Muscle of arm (tissue), 14 donors: ENCODE measurements around the gene MRPL17. TPM values are rescaled to one million over a fixed set of nuclear protein-coding genes. Genes with fewer than 3 reads are reported as not detected.
"Not testable (repeated sequence)": the region's sequence is repeated elsewhere in the genome, so short reads cannot be mapped to it uniquely, and the experiment has no call there.

Source experiments
- DNase-seq: peaks from one replicate; pipeline ENCODE4 v3.0.0-alpha.2; 2013
- long read RNA-seq, 11 donors: transcript quantifications; one replicate each; lab custom pipeline, GENCODE V29; 2026
- polyA plus RNA-seq, 12 donors: library from polyadenylated mRNA; unstranded; fragments of 120-200 nt; gene quantifications; one replicate each; pipeline ENCODE4 v1.2.1, GENCODE V29; 2013; ENCODE audit not compliant: insufficient read length in 12 of 12

Gene MRPL17
- polyA plus RNA-seq: 10 to 100 TPM in 11 of 12 donors, not detected in 1; 53.7 to 70.9 (median 61.2) TPM
- long read RNA-seq, donor 1, transcript MRPL17-201 (3 exons, 1,969 nt): major isoform, 52 of 73 reads
- long read RNA-seq, donor 1, transcript MRPL17-202 (2 exons, 1,002 nt): minor isoform, 21 of 73 reads
- long read RNA-seq, donor 1, partial matches to known transcripts: 0 of 73 reads
- long read RNA-seq, donor 1, other reads (novel, unspliced or antisense): 0 of 73 reads
- long read RNA-seq, donor 2, transcript MRPL17-202 (2 exons, 1,002 nt): minor isoform, 6 of 40 reads
- long read RNA-seq, donor 2, transcript MRPL17-201 (3 exons, 1,969 nt): major isoform, 34 of 40 reads
- long read RNA-seq, donor 2, partial matches to known transcripts: 0 of 40 reads
- long read RNA-seq, donor 2, other reads (novel, unspliced or antisense): 0 of 40 reads
- long read RNA-seq, donor 3, transcript MRPL17-201 (3 exons, 1,969 nt): major isoform, 15 of 29 reads
- long read RNA-seq, donor 3, transcript MRPL17-202 (2 exons, 1,002 nt): minor isoform, 14 of 29 reads
- long read RNA-seq, donor 3, partial matches to known transcripts: 0 of 29 reads
- long read RNA-seq, donor 3, other reads (novel, unspliced or antisense): 0 of 29 reads
- long read RNA-seq, donor 4, transcript MRPL17-201 (3 exons, 1,969 nt): major isoform, 11 of 15 reads
- long read RNA-seq, donor 4, partial matches to known transcripts: 0 of 15 reads
- long read RNA-seq, donor 4, other reads (novel, unspliced or antisense): 0 of 15 reads
- long read RNA-seq, donor 5: 0 reads
- long read RNA-seq, donor 6, transcript MRPL17-201 (3 exons, 1,969 nt): major isoform, 21 of 37 reads
- long read RNA-seq, donor 6, transcript MRPL17-202 (2 exons, 1,002 nt): minor isoform, 16 of 37 reads
- long read RNA-seq, donor 6, partial matches to known transcripts: 0 of 37 reads
- long read RNA-seq, donor 6, other reads (novel, unspliced or antisense): 0 of 37 reads
- long read RNA-seq, donor 7, transcript MRPL17-201 (3 exons, 1,969 nt): major isoform, 14 of 20 reads
- long read RNA-seq, donor 7, transcript MRPL17-202 (2 exons, 1,002 nt): minor isoform, 6 of 20 reads
- long read RNA-seq, donor 7, partial matches to known transcripts: 0 of 20 reads
- long read RNA-seq, donor 7, other reads (novel, unspliced or antisense): 0 of 20 reads
- long read RNA-seq, donor 8, transcript MRPL17-202 (2 exons, 1,002 nt): minor isoform, 24 of 57 reads
- long read RNA-seq, donor 8, transcript MRPL17-201 (3 exons, 1,969 nt): major isoform, 33 of 57 reads
- long read RNA-seq, donor 8, partial matches to known transcripts: 0 of 57 reads
- long read RNA-seq, donor 8, other reads (novel, unspliced or antisense): 0 of 57 reads
- long read RNA-seq, donor 9, transcript MRPL17-202 (2 exons, 1,002 nt): minor isoform, 21 of 49 reads
- long read RNA-seq, donor 9, transcript MRPL17-201 (3 exons, 1,969 nt): major isoform, 28 of 49 reads
- long read RNA-seq, donor 9, partial matches to known transcripts: 0 of 49 reads
- long read RNA-seq, donor 9, other reads (novel, unspliced or antisense): 0 of 49 reads
- long read RNA-seq, donor 10, transcript MRPL17-201 (3 exons, 1,969 nt): major isoform, 30 of 59 reads
- long read RNA-seq, donor 10, transcript MRPL17-202 (2 exons, 1,002 nt): minor isoform, 28 of 59 reads
- long read RNA-seq, donor 10, partial matches to known transcripts: 0 of 59 reads
- long read RNA-seq, donor 10, other reads (novel, unspliced or antisense): 0 of 59 reads
- long read RNA-seq, donor 11, transcript MRPL17-201 (3 exons, 1,969 nt): major isoform, 44 of 68 reads
- long read RNA-seq, donor 11, transcript MRPL17-202 (2 exons, 1,002 nt): minor isoform, 24 of 68 reads
- long read RNA-seq, donor 11, partial matches to known transcripts: 0 of 68 reads
- long read RNA-seq, donor 11, other reads (novel, unspliced or antisense): 0 of 68 reads

DNA sequence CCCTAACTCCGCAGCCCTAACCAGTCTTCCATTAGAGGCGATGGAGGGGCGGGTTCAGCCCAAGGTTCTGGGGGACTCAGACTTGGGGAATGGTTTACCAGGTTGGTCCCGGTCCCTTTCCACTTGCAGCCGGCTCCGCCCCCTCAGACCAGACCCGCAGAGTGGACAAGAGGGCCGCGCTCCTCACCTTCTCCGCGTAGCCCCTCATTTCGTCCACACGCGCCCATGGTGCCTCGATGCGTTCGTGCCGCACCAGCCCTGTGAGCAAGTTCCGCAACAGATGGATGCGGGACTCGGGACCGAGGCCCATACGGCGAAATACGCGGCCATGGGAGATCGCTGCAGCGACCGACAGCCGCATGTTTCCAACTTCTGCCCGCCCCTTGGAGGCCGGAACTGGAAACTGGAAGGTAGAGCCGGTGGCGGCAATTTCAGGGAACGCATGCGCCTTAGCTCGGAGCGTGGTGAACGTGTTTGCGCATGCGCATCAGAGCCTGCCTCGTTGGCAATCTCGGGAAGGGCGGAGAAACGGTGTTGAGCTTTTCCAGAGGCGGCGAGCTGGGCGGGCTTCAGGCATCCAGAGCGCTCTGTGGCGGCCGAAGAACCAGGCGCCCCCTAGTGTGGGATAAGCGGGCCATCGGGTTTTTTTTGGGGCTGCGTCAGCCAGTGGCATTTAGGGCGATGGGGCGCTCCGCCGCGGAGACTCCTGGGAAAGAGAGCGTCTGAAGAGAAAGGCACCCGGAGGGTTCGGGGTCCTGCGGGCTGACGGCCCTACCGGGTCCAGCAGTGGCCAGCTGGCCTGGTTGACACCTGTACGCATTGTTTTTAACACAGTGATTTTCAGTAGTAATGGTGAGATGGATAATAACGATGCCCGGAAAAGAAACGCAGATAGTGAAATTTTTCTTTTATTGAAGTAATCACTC lies at the start of gene MRPL17:
Gene MRPL17 (minus strand): TSS at position 405 of the 926 bp plus-strand sequence. CDS start 44 bp downstream, at position 361.
- DNase-seq: peak; percentile 100

DNA sequence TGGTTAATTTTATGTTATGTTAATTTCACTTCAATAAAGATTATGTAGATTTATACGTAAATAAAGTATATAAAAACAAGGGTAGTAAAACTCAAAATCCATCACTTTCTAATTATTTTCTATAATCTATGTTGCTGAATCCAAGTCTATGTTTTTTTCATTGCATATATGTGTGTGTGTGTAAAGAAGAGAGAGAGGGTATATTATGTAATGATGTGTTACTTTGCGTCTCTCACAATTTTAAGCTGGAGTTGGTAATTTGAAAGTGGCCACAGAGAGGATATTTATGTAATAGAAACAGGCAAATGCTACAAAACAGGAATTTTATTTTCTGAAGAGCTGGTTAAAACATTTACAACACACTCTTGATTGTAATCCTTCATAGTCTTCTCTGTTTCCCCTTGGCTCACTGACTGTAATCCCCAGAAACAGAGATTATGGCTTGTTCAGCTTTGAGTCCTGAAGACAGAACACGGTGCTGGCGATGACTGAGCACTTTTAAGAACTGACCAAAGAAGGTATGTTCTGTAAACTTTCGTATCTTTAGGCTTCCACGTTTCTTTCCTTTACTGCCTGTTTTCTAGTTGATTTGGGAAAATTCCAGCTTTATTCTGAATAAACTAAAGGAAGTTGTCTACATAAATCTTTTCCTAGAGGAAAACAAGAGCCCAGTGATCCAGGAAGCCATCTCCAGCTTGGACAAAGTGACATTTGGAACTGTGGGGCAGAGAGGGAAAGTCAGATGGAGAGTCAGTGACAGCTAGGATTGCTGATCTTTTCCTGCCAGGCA lies 45.0 kb upstream of the MRPL17 start:
- DNase-seq: no peak

DNA sequence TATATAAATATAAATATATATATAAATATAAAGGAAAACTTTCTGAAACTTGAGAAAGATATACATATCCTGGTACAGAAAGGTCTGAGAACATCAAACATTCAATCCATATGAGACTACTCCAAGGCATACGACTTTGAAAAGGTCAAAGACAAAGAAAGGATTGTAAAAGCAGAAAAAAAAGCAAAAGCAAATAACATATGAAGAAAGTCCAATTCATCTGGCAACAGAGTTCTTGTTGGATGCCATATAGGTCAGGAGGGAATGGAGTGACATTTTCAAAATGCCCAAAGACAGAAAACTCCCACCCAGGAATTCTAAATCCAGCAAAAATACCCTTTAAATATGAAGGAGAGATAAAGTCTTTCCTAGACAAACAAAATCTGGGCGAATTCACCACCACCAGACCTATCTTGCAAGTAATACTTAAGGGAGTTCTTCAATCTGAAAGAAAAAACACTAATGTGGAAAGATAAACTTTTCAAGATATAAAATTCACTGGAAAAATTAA lies 42.3 kb upstream of the MRPL17 start:
- no peak for DNase-seq

DNA sequence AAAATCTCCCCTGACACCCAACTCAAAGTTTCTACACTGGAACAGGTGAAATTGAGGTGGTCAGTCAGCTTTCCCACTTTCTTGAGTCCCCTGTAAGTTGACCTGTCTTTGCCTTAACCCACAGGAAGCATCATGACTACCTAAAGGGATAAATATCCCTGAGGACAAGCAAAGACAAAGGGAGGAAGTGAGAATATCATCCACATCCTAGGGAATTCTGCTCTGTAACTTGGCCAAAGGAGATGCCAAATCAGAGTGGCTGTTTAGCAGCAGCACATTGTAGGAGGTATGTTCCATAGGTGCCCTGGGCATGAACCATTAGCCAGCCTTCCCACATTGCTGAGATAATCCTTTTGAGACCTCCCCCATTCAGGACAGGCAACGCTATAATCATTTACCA lies 40.9 kb upstream of the MRPL17 start:
- no peak for DNase-seq

DNA sequence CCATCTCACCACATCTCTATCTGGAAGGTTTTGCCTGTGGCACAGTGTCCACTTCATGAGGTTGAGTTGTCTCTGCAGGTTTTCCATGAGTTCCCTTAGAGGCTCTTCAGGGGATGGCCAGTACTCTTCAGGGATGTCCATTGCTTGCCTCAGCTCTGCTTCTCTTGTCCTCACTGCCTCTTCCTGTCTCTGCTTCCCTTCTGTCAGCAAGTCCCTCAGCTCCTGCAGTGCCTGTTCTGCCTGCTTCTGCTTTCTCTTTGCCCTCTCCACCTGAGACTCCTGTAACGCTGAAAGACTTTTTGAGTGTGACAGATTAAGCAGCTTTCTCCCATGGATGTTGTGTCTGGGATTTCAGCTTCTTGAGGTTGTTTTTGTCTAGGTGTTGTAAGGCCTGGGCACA lies 38.2 kb upstream of the MRPL17 start:
- DNase-seq: no peak

DNA sequence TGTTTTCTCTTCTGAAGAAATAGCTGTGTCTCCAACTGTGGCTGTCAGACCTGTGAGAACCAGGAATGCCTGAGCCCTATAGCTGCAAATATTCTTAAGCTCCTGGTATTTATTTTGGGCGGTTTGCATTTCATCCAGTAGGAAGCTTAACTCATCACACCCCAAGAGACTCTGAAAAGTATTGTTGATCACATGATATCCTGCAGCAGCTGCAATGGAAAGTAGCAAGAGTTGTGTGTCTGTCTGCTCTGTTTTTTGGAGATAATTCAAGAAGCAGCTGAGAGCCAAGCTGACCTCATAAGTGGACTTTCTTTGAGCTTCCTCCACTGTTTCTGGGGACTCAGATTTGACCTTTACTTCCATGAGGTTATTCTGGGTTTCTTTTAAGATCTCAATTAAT lies 36.4 kb upstream of the MRPL17 start:
- peak; percentile 65 for DNase-seq

DNA sequence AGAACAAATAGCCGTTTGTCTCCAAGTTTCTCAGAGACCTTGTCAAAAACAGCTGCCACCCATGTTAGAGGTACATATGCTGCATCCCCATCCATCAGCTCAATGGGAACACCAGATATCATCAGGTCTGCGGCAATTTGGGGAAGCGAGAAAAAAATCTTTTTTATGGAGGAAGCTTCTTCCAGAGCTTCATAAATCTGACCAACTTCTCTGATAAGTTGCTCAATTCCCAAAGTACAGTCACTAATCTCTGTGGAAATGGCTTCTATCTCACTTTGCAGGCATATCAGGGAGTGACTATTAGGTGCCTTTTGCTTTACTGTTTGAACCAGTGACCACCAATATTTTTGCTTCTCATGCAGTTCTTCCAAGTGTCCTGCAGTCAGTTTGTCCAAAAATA lies 34.3 kb upstream of the MRPL17 start:
- no peak for DNase-seq

DNA sequence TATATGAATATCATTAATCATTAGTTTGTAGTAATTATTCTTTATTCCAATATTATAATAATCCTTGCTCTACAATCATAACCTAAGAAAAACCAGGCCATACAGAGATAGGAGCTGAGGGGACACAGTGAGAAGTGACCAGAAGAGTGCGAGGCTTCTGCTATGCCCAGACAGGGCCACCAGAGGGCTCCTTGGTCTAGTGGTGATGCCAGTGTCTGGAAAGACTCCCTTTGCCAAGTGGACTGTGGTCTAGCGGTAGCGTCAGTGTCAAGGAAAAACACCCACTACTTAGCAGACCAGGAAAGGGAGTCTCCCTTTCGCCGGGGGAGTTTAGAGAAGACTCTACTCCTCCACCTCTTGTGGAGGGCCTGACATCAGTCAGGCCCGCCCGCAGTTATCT lies 28.4 kb upstream of the MRPL17 start:
- not testable (repeated sequence) for DNase-seq

DNA sequence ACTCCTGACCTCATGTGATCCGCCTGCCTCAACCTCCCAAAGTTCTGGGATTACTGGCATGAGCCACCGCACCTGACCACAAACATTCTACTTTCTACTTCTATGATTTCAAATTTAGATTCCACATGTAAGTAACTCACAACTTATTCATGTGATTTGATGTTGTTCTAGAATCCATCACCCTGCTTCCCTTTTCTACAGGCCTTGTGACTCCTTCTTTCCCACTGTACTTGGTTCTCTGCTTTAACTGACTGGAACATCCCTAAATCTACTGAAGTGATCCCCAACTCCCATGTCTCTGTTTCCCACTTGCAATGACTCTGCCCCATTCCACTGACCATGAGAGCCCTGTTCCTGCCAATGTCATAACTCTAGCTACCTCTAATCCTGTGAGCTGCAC lies 25.7 kb upstream of the MRPL17 start:
- DNase-seq: no peak

DNA sequence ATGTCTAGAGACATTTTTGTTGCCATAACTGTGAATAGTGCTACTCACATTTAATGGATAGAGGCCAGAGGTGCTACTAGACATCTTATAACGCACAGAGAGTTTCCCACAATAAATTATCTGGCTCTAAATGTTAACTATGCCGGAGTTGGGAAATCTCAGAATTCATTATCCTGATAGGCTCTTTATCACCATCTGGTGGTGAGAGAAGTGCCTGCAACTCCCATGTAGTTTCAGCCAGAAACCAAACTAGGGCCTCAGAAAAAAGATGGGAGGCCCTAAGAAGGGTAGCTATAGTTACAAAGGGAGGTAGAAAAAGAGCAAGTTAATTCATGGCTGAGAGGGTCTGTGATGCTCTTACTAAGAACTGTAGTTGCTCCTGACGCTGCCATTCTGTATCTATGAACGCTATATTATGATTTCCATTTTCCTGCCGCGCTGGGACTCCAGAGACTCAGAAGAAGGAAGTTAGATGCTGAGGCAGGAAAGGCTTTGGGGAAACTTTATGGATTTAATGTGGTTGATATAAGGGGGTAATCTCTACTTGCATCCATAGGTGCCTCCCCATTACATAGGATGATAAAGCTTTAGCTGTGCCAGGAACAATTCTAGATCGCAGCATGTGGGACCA lies 22.9 kb upstream of the MRPL17 start:
- DNase-seq: peak; percentile 78

DNA sequence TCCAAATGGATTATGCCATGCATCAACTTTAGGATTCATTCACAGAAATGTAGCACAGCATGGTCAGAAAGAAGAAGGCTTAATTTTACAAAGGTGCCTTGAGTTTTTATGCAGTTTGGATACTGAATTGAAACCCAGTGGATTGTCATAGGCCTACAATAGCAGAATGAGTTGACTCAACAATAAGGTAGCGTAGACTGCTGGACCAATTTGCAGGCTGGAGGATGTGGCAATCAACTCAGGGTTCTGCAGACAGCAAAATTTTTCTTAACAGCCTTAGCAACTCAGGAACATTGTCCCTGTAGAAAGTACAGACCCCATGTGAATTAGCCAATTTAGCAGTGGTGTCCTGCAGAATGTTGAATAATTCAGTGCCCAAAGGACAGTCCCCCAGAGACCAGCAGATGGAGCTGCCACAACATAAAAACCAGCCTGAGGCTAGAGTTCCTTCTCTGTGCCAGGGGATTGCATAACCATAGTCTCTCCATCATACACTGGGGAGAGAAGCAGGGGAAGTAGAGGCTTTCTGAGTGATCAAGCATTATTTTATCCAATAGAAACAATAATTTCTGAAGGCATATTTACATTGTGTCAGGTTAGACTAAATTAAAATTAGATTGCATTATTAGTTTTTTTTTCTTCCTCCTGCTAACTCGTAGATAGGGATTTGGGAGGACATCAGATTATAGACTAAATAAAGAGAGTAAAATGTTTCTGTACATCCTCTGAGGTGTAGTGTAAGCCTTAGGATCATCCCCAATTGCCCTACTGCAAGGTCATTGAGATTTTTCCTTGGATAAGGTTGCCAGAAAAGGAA lies 20.3 kb upstream of the MRPL17 start:
- no peak for DNase-seq

DNA sequence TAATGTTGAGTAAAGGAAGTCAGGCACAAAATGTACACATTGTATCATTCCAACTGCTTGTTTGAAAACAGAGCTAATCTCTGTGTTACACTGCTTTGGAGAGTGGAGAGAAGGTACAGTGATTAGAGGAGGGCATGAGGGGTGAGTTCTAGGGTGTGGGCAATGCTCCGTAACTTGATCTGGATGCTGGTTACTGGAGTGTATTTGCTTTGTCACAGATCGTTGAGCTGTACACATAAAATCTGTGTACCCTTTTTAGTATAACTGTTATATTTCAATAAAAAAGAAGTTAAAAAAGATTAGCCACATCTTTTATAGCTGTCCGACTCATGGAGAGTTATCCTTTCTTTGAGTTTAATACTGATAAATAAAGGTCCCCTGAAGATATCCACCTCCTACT lies 18.8 kb upstream of the MRPL17 start:
- not testable (repeated sequence) for DNase-seq

DNA sequence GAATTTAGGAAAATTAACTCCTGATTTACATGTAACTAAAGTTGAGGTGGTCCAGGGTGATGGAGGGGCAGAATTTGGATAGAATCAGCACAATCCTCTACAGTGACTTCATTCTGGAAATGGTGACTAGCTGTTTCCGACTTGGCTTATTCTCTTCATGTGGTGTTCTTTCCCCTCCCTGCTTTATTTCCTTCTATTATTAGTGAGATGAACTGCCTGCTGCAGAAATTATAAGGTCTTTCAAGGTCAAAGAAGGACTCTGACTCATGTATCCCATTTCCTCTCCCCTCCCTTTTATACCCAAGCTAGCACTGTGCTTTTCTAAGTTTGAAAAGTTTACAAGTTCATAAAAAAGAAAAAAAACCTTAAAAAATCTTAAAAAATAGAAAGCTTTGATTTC lies 12.2 kb upstream of the MRPL17 start:
- no peak for DNase-seq

DNA sequence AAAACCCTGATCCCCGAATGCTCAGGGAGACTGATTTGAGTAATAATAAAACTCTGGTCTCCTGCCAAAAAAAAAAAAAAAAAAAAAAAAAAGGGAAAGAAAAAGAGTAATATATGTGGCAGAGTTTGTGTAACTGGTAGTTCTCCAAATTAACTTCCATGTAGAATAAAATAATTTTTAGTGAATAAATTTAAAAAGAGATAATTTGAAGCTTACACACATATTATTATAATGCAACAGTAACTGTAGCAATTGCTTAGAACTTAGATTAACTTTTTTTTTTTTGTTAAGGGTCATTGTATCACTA lies 11.0 kb upstream of the MRPL17 start:
- no peak for DNase-seq

DNA sequence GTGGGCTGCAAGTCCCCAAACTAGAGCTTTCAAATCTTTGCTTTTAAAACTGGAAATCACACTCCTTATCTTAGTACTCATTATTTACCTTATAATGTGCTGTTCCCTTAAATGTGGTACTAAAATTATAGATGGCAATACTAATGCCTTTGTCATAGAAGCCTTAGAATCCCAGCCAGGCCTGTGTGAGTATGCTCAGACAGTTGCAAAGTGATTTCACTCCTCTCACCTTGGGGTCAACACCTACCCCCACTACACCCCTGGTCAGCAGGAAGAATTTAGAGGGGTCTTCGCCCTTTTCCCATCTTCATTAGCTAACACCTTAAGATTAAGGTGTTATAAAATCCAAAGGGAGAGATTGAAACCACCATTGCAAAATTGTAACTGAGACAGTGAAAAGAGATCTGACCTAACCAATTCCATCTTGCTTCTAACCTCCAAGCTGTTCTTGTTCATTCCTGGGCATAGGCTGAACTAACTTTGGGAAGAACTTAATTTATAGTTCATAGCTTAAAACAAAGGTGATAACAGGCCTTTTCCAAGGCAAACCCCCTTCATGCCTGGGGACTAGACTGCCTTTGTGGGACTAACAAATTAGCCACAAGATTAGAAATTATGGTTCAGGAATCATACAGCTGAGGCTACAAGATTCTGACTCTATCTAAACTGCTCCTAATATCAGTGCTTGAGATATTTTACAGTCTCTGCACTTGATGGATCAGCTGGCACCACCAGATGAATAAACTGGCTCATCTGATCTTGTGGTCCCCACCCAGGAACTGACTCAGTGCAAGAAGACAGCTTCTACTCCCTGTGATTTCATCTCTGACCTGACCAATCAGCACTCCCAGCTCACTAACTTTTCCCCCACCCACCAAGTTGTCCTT lies 10.4 kb upstream of the MRPL17 start:
- DNase-seq: no peak

DNA sequence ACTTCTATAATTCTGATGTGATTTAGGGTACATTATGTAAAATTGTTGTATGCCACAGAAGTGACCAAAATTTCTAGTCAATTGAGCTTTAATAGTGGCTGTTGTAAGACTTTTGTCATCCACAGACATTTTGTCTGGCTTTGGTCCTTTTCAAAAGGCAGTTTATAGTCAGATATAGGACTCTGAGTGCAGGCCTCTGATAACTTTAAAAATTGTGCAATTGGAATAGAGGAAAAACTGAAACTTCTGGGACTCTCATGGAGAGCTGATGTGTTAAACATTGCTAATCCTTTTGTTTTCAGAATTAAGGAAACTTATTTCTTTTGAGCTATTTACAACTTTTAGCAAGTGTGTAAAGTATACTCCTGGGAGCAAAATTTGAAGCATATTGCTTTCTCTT lies 9.0 kb upstream of the MRPL17 start:
- DNase-seq: no peak
